Stimulated activated CD8-positive, alpha-beta memory T cell treated with anti-CD3 and anti-CD28 coated beads, Interleukin-12 subunit alpha, Interleukin-12 subunit beta, amount 100 ng/mL, for 24 hours (primary cell): Measurements from ENCODE around the gene RAPGEF4.
"Not testable (repeated sequence)": the region's sequence is repeated elsewhere in the genome, so short reads cannot be mapped to it uniquely, and the experiment has no call there.

Experiments used
- DNase-seq: peaks from one replicate; pipeline ENCODE4 v3.0.0-alpha.2; 2020; ENCODE audit errors: extremely low read depth

RAPGEF4 gene

GRCh38 chr2:173032032-173032431 lies 296.4 kb downstream of the RAPGEF4 start:
- DNase-seq = no peak

DNA sequence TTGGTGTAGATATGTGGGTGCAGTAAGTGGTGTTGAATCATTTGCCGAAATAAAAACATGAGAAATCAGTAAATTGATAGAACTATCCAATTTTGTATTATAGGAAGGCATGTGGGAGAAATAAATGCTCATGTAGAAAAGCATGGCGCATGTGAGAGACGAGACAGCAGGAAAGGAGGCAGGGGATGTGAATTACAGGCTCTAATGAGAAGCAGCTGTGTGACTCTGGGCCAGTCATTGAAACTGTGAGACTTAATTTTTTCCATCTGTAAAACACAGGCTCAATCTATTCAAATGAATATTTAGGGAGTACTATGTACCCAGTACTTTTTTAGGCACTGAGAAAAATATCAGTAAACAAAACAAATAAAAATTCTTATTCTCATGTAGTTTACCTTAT lies 297.4 kb downstream of the RAPGEF4 start:
- no peak for DNase-seq

DNA sequence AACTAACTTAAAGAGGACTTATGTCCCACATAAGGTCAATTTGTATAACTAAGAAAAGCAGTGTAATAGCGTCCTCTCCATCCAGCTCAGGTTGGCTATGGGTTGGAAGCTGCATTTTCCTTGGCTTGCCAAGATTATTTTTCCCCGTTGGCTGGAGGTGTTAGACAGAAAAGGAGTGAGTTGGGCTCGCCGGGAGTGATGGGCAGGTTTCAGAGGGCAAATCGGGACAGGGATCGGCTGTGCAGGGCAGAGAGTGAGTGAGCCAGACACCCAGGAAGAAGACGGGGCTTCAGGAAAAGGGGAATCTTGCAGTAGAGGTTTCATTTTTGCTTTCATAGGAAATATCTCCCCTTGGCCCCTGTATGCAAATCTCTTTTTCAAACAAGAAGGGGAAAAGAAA lies 298.5 kb downstream of the RAPGEF4 start:
- DNase-seq = no peak

DNA sequence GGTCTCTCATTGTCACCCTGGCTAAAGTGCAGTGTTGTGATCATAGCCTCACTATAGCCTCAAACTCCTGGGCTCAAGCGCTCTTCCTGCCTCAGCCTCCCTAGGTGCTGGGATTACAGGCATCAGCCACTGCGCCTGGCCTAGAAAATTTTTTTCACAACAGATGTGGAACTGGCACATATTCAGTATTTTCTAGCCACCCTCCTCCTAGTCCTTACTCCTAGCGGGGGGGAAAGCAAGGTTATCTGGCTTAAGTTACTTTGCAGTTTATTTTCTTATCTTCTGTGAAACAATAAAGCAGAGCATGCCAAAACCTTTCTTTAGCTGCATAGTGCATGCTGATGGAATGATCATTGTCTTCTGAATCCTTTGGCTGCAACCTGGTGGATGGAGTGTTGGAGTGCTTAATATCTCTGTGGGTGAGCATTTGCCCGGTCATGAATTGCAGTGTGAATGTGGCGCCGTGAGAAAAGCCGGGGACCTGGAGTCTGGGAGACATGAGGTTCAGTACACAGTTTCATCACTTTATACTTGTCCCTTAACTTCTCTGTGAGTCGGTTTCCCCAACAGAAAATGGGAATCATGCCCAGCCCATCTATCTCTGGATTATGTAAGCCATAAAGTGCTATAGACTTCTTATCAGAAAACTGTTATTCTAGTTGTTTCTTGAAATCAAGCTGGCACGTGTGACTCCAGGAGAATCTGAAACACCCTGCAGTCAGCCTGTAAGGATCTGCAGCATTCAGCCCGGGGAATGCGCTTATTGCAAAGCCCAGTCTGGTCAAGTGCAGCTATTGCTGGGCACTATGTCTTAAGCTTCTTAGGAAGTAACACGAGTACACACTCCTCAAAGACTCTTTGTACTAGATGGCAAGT lies 301.8 kb downstream of the RAPGEF4 start:
- DNase-seq = no peak

DNA sequence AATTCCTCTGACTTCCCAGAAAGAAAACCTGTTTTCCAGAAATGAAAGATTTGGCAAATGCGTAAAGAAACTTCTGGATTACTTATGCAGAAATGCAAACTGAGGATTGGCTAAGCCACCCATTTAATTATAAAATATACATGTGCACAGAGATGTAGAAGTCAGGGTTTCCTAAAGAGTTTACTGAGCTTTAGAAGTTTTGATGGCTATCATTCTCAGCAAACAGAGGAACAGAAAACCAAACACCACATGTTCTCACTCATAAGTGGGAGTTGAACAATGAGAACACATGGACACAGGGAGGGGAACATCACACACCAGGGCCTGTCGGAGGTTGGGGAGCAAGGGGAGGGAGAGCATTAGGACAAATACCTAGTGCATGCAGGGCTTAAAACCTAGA lies 302.6 kb downstream of the RAPGEF4 start:
- DNase-seq = not testable (repeated sequence)

DNA sequence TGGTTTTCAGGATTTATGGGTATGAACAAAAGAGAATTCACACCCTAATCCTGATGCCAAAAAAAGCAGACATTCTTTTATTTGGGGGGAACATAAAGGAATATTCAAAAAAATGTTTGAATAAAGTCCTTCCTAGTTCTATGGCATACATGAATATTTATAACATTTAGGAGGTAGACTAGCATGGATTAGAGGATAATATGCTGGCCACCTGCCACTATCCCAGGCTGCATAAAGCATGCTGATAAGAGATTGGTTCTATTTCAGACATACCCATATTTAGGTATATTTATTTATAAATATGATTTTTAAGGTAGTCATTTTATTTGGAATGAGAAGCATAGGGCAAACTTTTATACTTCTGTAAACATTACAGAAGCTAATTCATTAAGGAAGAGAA lies 305.1 kb downstream of the RAPGEF4 start:
- no peak for DNase-seq

GRCh38 chr2:173043476-173043875 lies 307.8 kb downstream of the RAPGEF4 start:
- no peak for DNase-seq

DNA sequence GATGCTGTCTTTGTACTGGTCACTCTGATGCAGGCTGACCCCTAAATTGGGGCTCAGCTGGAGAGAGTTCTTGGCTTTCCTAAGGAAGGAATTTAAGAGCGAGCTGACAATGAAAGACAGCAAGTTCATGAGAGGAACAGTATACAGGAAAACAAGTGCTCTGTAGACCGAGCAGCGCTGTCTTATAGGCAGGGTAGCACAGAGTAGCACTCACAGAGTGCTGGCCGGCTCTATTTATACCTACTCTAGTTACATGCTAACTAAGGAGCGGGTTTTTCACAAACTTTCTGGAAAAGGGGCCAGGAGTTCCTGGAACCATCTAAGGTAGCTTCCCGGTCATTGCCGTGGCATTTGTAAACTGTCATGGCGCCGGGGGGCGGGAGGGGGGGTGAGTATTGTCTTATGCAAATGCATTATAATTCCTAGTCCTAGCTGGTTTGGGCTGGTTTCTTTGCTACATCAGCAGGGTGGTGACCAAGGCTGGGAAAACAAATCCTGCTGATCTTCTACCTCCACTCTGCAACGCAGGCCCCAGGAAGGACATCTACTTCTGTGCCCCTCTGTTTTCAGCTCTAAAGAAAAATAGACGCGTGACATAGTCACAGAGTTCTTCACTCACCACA lies 308.4 kb downstream of the RAPGEF4 start:
- DNase-seq = no peak

- DNase-seq = no peak
Measured at GRCh38 chr2:173044686-173045085, 309.0 kb downstream of the RAPGEF4 start.

GRCh38 chr2:173045181-173045580 lies 309.5 kb downstream of the RAPGEF4 start:
- DNase-seq = no peak

DNA sequence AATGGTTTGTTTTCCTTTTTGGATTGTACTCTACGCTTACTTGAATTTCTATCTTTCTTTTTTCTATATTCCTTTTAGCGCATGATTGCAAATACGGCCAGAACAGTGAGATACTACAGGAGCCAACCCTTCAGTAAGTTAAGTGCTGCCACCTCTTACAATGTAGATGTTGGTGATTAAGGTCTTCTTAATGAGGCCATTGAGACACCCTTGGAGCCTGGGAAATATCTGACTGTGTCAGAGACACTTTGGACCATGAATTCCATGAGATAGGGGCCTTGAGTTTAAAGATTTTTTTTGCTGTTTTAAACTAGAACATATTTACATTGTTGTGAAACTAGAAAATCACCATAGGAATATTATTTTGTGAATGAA lies 312.9 kb downstream of the RAPGEF4 start:
- DNase-seq = no peak

DNA sequence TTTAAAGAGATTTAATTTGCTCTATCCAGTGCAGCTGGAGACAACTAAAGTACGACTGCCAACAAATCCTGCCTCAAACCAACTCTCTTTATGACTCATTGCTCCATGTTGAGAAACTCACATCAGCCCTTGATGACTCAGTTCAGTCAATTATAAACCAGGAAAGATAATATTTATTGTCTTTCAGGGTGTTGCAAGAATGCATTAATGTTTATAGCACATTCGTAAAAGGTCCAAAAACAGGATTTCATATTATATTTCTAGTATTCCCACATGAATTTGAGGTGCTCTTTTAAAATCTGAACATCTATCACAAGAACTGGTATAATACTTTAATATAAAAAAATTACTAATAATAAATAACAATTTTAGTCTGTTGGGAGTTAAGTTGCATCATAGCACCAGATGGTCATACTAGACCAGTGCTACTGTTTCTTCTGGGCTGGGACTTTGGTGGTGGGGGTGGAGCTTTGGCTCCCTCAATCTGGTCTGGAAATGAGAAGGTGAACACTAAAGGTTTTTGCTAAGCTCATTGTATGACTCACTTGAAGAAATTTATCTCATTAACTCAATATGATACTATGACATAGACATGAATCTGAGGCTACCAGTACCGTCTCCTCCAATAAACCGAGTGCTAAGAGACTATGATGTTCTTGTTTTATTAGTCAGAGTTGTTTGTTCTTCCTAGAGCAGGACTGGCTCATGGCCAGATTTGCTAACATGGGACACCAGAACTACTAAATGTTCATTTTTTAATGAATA lies 313.4 kb downstream of the RAPGEF4 start:
- peak; percentile 1 for DNase-seq

DNA sequence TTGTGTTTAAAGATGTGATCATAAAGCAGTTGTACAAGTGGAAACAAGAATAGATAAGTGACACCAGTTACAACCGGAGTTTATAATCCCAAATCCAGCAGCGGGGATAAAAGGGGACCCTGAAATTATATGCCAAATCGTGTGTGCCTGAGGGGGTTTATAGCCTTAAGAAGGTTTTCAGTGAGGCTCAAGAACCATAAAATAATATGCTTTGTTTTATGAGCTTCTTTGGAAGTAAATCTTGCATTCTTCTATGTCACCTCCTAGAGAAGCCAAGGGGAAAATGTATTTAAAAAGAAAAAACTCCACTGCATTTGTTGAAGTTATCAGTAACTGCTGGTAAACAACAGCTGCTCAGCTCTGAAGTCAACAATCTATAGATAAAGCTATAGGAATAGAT lies 314.2 kb downstream of the RAPGEF4 start:
- no peak for DNase-seq

DNA sequence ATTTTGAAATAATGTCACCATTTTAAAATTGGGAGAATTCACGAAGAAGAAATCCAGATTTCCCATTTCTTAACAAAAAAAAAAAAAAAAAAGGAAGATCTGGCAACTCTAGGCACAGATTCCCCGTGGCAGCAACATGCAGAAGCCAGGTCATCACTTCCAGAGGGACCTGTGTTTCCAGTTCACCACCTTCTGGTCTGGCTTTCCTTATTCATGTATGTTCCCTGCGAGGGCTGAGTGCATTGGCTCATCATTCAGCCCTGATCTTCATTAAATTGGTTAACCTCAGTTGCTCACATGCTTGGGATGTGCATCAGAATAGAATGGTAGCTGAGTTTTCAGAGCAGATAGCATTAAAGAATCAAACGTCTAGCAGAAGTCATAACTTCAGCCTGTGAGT lies 315.0 kb downstream of the RAPGEF4 start:
- no peak for DNase-seq

DNA sequence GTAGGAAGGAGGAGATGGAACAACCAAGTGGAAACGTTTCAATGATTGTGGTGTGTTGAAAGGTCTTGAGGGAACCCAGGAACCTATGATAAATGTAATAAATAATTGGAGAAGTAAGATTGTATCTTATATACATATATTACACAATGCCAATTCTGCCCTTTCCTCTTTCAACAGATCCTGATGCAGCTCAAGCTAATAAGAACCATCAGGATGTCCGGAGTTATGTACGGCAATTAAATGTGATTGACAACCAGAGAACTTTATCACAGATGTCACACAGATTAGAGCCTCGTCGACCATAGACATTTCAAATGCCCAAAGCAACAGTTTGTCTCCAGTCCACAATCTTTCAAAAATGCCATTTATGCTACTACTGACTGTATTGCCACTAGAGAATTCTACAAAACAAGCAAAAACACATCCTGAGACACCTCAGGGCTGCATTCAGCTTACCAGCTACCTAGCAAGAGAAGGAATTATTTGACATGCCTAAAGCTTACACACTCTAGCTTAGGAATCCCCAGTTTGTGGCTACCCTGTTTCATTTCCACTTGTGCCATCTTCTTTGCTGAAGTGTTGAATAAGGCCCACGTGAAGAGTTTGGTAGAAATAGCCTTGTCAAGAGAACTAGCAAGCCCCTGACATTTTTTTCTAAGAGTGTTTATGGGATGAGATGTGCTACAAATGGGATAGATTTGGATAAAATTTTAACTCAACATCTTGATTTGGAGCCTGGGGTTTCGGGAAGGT lies 316.0 kb downstream of the RAPGEF4 start:
- DNase-seq = no peak

GRCh38 chr2:173053043-173053699 lies 317.5 kb downstream of the RAPGEF4 start:
- DNase-seq = no peak

DNA sequence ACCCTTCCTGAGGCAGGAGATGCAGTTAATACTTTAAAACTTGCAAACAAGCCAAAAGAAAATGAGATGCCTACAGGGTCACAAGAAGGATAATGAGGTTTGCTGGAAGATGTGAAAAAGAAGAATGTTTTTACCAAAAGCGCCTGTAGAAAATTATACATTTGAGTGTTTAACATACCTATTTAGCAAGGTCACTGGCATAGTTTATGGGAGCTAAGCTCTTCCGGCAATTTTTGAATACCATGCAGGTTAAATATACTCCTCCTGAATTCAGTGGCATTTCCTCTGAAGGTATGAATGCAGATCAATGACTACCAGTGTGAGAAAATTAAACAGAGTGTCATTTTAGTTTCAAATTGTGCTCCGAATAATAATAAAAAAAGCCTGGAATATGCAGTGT lies 318.8 kb downstream of the RAPGEF4 start:
- DNase-seq = no peak

GRCh38 chr2:173056705-173057364 lies 321.2 kb downstream of the RAPGEF4 start:
- no peak for DNase-seq

DNA sequence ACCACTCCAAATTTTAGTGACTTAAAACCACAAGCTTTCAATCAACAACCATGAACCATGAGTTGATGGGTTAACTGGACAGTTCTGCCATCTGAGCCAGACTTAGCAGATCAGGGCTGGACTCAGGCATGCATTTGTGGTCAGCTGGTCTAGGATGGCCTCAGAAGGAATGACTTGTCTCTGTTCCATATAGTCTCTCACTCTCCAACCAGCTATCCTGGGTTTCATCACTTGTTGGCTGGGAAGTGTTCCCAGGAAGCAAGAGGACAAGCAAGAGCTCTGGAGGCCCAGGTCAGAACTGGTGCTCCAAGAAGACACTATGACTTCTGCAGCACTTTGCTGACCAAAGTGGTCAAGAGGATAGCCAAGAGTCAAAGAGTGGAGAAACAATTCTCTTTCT lies 322.5 kb downstream of the RAPGEF4 start:
- no peak for DNase-seq

GRCh38 chr2:173058673-173059072 lies 323.0 kb downstream of the RAPGEF4 start:
- DNase-seq = no peak

DNA sequence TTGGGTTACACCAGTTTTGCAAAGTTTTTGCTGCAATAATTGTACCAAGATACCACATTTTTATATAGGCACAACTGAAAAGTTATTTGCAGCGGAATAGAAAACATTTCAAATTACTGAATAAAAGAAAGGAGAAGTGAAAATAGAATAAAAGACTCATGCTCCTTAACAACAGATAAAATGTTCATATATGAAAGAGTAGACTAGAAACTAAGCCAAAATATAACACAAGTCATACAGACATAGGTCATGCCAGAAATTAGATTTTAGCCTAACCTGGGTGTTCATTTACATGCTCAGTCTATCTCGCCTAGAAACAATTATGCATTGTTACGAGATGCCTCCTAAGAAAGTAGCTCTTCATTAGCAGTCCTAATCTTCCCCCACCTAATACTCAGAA lies 323.6 kb downstream of the RAPGEF4 start:
- no peak for DNase-seq
